ENCODE measurements around the gene VAV3. TPM values are rescaled to one million over a fixed set of nuclear protein-coding genes. Genes with fewer than 3 reads are reported as not detected.

VAV3 gene
- total RNA-seq, 4 donors from 2014 or later, result 117 to 239 (median 135) TPM

DNA sequence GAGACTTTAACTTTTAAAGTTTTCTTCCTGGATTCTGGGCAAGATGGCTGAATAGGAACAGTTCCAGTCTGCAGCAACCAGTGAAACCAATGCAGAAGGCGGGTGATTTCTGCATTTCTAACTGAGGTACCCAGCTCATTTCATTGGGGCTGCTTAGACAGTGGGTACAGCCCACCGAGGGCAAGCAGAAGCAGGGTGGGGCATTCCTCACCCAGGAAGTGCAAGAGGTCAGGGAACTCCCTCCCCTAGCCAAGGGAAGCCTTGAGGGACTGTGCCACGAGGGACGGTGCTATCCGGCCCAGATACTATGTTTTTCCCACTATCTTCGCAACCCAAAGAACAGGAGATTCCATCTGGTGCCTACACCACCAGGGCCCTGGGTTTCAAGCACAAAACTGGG is 121.0 kb downstream of the VAV3 start:
- no peaks in the 10 kb centered on the region for H3K9me3 ChIP-seq
- H3K4me3 ChIP-seq, result no peak overlapping the region
- H3K27me3 ChIP-seq, result no peaks in the 10 kb centered on the region
- DNase-seq (ENCODE audit: low spot score in 2 of 2), result no peak
- H3K36me3 ChIP-seq, result no peaks in the 10 kb centered on the region
- TF ChIP-seq, protein P1, sequence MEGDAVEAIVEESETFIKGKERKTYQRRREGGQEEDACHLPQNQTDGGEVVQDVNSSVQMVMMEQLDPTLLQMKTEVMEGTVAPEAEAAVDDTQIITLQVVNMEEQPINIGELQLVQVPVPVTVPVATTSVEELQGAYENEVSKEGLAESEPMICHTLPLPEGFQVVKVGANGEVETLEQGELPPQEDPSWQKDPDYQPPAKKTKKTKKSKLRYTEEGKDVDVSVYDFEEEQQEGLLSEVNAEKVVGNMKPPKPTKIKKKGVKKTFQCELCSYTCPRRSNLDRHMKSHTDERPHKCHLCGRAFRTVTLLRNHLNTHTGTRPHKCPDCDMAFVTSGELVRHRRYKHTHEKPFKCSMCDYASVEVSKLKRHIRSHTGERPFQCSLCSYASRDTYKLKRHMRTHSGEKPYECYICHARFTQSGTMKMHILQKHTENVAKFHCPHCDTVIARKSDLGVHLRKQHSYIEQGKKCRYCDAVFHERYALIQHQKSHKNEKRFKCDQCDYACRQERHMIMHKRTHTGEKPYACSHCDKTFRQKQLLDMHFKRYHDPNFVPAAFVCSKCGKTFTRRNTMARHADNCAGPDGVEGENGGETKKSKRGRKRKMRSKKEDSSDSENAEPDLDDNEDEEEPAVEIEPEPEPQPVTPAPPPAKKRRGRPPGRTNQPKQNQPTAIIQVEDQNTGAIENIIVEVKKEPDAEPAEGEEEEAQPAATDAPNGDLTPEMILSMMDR (IDR thresholded peaks at IDR 0.05), result no peak
- TF ChIP-seq POLR2A (IDR thresholded peaks at IDR 0.05) (no peak), POLR2AphosphoS5 (IDR thresholded peaks at IDR 0.05) (no peak), EP300 (IDR thresholded peaks at IDR 0.05) (no peak)
- H3K27ac ChIP-seq, result no peak overlapping the region
- H3K4me1 ChIP-seq, result peaks cover 9% of the 10 kb centered on the region
- WGBS, result 86% methylated on average over 3 of the region's 6 CpGs

DNA sequence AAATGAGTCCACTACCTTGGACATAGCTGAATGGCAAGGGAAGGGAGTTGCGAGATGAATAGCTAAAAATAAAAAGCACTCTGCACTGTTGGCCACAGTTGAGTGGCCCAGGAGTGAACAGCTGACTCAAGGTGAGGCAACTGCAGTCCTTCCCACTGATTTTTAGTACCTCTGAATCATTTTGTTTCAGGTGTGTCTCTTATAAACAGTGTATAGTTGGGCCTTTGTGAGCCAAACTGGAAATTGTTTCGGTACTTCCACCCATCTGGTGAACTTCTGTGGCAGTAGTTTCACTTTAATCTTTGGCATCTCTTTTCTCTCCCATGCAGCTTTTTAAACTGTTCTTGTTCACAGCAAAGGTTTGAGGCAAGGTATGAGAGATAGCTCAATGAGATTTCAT is 122.7 kb downstream of the VAV3 start:
- Histone ChIP-seq H3K36me3 (no peaks in the 10 kb centered on the region), H3K27me3 (no peaks in the 10 kb centered on the region), H3K27ac (no peak overlapping the region), H3K4me1 (peaks cover 9% of the 10 kb centered on the region), H3K4me3 (no peak overlapping the region), H3K9me3 (no peaks in the 10 kb centered on the region)
- no peak for DNase-seq (ENCODE audit: low spot score in 2 of 2)
- no peak for TF ChIP-seq POLR2A (IDR thresholded peaks at IDR 0.05)
- TF ChIP-seq POLR2AphosphoS5 (IDR thresholded peaks at IDR 0.05), result no peak
- no peak for TF ChIP-seq EP300 (IDR thresholded peaks at IDR 0.05)
- TF ChIP-seq, protein P1 (IDR thresholded peaks at IDR 0.05), result no peak
- WGBS, result 31% methylated on average over 2 of the region's 2 CpGs

DNA sequence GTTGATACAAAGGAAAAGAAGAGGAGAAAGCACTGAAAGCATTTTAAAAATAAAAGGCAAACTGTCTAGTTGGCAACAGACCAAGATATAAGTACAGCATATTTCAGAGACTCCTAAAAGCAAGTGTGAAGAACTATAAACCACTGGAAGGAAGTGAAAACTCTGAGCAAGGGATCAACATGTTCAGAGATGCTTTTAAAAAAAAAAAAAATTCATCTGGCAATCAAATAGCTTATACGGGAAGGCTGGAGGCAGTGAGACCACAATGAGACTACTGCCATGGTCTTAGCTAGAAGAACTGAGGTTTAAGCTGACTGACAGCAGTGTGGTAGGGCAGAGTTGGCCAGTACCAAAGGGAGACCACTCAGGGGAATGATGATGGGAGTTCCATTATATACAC is 124.3 kb downstream of the VAV3 start:
- Histone ChIP-seq H3K4me1 (peaks cover 9% of the 10 kb centered on the region), H3K27me3 (no peaks in the 10 kb centered on the region), H3K27ac (no peak overlapping the region), H3K36me3 (no peaks in the 10 kb centered on the region), H3K4me3 (no peak overlapping the region), H3K9me3 (no peaks in the 10 kb centered on the region)
- 6% methylated on average over 1 of the region's 1 CpG for WGBS
- no peak for DNase-seq (ENCODE audit: low spot score in 2 of 2)
- TF ChIP-seq, protein P1 (IDR thresholded peaks at IDR 0.05), result no peak
- TF ChIP-seq POLR2AphosphoS5 (IDR thresholded peaks at IDR 0.05) (no peak), EP300 (IDR thresholded peaks at IDR 0.05) (no peak), POLR2A (IDR thresholded peaks at IDR 0.05) (no peak)

DNA sequence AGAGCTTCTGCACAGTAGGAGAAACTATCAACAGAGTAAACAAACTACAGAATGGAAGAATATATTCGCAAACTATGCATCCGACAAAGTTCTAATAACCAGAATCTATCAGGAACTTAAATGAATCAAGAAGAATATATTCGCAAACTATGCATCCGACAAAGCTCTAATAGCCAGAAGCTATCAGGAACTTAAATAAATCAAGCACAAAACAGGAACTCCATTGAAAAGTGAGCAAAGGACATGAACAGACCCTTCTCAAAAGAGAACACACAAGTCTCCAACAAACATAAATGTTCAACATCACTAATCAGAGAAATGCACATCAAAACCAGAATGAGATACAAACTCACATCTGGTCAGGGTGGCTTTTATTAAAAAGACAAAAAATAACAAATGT is 126.9 kb downstream of the VAV3 start:
- Histone ChIP-seq H3K27me3 (no peaks in the 10 kb centered on the region), H3K9me3 (no peaks in the 10 kb centered on the region), H3K36me3 (no peaks in the 10 kb centered on the region), H3K4me1 (peaks cover 9% of the 10 kb centered on the region), H3K4me3 (no peak overlapping the region), H3K27ac (no peak overlapping the region)
- DNase-seq (ENCODE audit: low spot score in 2 of 2), result no peak
- 85% methylated on average over 4 of the region's 4 CpGs for WGBS
- no peak for TF ChIP-seq POLR2A (IDR thresholded peaks at IDR 0.05)
- no peak for TF ChIP-seq EP300 (IDR thresholded peaks at IDR 0.05)
- TF ChIP-seq POLR2AphosphoS5 (IDR thresholded peaks at IDR 0.05), result no peak
- TF ChIP-seq, protein P1 (IDR thresholded peaks at IDR 0.05), result no peak

DNA sequence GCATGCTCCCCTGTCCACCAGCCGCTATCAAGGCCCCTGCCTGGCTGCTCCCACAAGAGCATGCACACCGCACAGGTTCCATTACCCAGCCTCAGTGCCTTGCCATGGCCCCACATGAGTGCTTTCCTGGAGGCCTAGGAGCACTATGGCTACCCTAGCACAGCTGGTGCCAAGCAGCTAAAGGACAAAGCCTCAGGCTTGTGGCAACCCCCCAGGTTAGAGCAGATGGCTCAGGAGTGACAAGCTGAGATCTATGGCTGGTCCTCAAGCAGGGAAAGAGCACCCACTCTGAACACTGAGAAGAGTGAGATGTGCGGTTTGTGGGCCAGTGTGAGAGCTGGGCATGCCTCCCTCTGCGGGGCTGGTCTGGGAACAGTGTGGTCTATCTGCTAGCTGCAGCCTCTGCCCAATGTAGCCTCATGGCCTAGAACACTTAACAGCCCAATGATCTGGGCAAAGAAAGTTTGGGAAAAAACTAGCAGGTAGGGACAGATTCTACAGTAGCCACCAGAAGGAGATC is 129.8 kb downstream of the VAV3 start:
- H3K4me3 ChIP-seq, result no peak overlapping the region
- H3K36me3 ChIP-seq, result no peaks in the 10 kb centered on the region
- WGBS, result 100% methylated on average over 4 of the region's 4 CpGs
- no peaks in the 10 kb centered on the region for H3K27me3 ChIP-seq
- DNase-seq (ENCODE audit: low spot score in 2 of 2), result no peak
- TF ChIP-seq POLR2AphosphoS5 (IDR thresholded peaks at IDR 0.05) (no peak), POLR2A (IDR thresholded peaks at IDR 0.05) (no peak), EP300 (IDR thresholded peaks at IDR 0.05) (no peak)
- TF ChIP-seq, protein P1 (IDR thresholded peaks at IDR 0.05), result no peak
- H3K9me3 ChIP-seq, result no peaks in the 10 kb centered on the region
- no peak overlapping the region for H3K27ac ChIP-seq
- H3K4me1 ChIP-seq, result no peaks in the 10 kb centered on the region
